Activated naive CD4-positive, alpha-beta T cell (primary cell): ENCODE results near the gene TNFRSF9.
A peak's percentile ranks its signal among the peaks of the same experiment; 100 is the strongest.
"Not testable (repeated sequence)": the region's sequence is repeated elsewhere in the genome, so short reads cannot be mapped to it uniquely, and the experiment has no call there.

Experiments
- DNase-seq, 4 experiments: peaks; one replicate each; lab custom pipeline; 2025; lab: John Stamatoyannopoulos, UW

TNFRSF9 gene

DNA sequence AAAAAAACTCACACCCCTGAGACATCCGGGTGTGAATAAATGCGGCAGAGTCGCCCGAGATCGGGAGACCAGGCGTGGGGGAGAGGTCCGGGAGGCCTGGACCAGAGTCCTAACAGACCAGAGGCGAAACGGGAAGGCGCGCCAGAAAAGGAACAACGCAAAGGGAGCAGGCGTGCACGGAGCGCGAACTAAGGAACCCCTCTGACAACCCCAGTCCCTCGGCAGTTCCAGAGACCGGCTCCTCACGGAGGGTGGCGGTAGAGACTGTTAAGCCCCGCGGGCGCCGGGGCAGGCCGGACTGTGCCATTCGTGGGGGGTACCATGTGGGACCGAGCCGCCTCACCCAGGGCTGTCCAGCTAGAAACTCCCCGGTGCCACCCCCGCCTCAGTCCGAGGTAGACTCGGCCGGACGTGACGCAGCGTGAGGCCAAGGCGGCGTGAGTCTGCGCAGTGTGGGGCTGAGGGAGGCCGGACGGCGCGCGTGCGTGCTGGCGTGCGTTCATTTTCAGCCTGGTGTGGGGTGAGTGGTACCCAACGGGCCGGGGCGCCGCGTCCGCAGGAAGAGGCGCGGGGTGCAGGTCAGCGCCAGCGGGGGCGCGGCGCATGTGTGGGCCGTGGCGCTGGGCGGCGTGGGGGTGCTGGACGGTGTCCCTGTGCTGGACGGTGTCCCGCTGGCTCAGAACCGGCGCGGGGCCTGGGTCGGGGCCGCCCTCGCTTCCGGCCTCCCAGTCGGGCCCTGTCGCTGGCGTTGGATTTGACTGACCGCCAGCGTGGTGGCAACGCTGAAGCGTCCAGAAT, 20.8 kb upstream of the TNFRSF9 start, which contains the start of gene PARK7:
PARK7 (plus strand) TSS at position 496 of the 798 bp plus-strand sequence. CDS start 1,075 bp downstream, outside the sequence.
- DNase-seq: peak; percentile 98 to 99 (median 98)

DNA sequence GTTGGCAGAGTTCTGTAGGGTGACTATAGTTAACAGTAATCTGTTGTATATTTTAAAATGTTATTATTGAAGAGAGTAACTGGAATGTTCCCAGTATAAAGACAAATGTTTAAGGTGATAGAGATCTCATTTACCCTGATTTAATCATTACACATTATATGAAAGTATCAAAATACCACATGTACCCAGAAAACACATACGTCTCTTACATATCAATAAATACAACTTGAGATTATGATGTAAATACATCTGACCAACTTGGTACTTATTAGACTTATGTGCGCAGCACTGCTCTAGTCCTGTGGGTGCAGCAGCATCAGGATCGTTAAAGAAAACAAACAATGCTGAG, 20.2 kb upstream of the TNFRSF9 start:
- no peak for DNase-seq

DNA sequence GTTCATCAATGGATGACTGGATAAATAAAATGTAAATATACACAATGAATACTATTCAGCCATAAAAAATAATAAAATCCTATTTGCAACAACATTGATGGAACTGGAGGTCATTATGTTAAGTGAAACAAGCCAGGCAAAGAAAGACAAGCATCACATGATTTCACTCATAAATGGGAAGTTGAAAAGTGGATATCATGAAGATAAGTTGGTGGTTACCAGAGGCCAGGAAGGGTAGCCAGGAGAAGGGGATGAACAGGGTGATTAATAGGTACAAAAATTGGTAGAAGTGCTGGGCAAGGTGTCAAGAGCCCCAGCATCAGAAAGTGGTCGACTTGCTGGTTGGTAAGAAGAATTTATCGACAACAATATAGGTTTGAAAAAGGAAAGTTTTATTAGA, 19.5 kb upstream of the TNFRSF9 start:
- no peak for DNase-seq

DNA sequence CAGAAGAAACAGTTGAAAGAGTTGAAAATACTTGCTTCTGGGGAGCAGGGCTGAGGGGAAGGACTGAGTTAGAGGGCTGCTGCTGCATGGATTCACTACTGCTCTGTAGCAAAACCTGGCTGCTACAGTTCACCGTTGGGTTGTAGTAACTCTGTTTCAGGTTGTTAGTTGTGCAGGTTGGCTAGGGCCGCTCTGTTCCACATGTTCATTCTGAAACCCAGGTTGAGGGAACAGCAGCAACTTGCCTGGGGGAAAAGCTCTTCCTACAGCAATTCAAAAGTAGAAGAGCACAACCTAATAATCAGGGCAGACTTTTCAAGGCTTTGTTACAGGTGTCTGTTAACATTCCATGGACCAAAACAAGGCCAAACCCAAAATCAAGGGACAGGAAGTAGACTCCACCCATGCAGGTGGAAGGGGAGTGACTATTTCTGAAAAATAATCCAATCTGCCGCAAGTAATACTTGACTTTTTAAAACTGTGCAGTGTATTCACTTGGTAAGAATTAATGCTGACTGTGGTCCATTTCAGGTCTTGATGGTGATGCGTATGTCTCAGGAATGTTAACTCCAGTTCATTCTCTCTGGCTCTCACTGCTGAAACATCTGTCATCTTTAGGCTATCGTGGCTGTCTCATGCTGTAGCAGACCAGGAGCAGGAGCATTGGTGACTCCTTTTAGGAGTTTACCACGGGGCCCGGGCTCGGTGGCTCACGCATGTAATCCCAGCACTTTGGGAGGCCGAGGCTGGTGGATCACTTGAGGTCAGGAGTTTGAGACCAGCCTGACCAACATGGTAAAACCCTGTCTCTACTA, 15.8 kb upstream of the TNFRSF9 start:
- no peak for DNase-seq

DNA sequence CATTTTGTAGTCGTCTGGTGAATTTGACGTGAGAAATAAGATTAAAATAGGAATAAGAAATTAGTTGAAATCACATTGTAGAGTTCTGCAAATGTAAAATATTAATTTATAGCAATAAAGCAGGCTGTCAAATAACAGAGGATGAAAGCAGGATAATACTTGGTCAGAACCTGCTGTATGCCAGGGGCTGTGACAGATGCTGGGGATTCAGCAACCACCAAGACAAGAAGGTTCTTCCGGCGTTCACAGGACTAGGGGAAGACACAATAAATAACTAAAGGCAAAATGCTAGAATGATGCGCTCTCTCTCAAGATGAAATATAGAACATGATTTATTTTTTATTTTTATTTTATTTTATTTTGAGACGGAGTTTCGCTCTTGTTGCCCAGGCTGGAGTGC, 14.0 kb upstream of the TNFRSF9 start:
- no peak for DNase-seq

DNA sequence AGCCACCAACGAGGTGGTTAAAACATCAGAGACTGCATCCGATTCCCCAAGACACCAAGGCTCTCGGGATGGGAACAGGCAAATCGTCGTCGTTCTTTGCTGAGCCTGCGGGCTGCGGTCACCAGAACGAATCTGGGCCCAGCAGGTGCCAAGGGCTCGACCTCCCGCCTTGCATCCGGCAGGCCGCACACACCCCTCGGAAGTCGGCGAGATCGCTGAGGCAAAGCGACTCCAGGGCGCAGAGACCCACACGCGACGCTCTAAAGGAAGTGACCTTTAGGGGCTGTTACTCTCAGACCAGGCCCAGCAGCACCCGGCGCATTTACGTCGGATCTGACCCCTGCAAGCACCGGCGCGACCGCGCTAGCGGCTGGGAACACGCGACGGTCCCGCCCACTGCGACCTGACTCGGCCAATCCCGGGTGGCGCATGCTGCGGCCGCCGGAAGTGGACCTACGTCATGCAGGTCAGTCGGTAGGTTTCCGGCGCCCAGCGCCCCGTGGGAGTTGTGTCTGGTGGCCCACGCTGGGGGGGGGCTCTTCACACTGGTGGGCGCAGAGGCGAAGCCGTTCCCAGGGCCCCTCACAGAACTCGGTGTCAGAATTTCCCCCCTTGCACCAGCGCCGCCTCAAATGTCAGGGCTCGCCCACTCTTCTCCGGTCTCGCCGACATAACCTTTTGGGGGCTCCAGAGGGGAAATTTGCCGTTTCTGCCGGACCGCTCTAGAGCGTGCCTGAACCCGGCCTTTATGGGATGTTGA, 13.4 kb upstream of the TNFRSF9 start:
- peak; percentile 12 to 53 (median 48) for DNase-seq

DNA sequence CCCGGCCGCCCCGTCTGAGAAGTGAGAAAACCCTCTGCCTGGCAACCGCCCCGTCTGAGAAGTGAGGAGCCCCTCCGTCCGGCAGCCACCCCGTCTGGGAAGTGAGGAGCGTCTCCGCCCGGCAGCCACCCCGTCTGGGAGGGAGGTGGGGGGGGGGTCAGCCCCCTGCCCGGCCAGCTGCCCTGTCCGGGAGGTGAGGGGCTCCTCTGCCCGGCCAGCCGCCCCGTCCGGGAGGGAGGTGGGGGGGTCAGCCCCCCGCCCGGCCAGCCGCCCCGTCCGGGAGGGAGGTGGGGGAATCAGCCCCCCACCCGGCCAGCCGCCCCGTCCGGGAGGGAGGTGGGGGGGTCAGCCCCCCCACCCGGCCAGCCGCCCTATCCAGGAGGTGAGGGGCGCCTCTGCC, 12.2 kb upstream of the TNFRSF9 start:
- not testable (repeated sequence) for DNase-seq

DNA sequence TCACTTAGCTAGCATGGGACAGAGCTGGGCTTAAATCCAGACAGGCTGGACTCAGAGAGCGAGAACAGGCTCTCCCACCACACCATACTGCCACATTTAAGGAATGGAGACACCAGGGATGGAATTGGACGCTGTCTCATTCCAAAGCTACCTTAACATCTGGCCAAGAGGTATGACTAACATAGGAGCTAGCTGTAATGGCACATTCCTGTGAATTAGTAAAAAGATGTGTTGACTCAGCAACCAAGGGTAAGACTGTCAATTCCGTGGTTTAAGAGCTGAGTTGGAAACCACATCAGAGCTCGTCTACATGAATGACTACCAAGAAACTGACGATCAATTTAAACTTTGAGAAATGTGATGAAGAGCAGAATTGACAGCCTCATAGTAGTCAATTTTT, 8.3 kb upstream of the TNFRSF9 start:
- no peak for DNase-seq

DNA sequence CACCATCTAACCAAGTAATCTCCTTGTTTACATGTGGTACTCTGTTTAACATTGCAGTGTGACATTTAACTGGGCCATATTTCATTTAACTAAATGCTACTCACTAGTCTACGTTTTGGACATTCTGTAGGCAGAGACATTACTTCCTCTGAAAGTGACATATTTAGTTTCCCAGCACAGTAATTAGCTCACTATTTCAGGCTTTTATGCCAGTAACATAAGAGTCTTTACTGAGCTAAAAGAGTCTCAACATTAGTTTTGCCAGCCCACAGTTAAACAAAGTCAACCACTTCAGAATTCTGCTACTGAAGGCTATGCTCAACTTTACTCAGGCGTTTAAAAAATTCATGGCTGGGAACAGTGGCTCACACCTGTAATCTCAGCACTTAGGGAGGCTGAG, 2.6 kb upstream of the TNFRSF9 start:
- no peak for DNase-seq

DNA sequence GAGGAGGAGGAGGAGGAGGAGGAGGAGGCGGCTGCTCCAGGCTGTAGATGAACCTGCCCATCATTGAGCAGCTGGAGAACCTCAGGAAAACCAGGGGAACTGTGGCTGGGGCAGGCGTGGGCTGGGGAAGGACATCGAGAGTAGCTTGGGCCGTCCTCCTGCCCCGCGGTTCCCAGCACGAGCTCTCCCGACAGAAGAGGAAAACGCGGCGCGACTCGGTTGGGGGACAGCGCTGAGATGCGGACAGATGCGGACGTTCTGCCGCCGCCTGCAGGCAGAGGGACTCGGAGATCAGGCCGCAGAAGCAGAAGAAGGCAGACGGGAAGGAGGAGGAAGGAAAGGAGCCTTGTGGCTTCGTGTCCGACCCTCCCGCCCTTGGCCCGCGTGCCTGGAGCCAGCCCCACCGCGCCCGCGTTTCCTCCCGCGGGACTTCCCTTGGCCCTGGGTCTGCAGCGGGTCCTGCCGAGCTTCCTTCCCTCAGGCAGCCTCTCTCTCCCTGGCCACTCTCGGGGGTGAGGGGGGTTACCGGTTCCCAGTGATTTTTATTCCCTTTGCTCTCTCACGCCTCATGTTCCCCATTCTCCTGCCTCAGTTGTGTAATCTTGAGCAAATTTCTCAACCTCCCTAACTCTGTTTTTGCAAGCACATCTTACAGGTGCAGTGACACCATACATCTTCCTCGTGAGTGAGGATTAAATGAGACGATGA, 1.7 kb upstream of the TNFRSF9 start:
- DNase-seq: peak in 1 of 4 experiments; percentile 3

DNA sequence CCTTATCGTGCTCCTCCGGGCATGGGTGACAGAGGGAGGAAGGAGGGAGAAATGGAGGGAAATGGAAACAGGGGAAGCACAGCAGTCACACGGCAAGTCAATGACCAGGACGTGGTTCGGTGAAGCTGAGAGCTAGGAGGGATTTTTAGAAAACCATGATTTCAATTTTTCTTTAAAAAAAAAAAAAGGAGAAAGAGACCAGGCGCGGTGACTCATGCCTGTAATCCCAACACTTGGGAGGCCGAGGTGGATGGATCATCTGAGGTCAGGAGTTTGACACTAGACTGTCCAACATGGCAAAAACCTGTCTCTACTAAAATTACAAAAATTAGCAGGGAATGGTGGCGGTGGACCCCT, 776 bp upstream of the TNFRSF9 start:
- DNase-seq: no peak

DNA sequence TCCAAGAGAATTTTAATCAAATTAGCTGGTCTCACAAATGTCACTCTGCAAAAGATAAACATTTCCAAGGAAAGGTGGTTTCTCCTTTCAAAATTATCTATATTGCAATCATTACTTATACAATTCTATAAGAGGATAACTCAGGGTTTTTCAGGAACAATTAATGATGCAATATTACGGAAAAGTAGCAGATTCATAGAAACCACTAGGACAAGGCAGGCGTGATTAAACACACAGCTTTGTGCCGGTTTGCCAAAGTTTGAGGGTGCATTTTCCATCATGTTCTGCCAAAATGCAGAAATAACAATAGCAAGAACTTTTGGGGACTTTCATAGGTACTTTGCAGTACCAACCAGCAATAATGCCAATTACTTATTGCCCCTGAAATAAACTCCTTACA, 605 bp downstream of the TNFRSF9 start:
- DNase-seq: no peak

DNA sequence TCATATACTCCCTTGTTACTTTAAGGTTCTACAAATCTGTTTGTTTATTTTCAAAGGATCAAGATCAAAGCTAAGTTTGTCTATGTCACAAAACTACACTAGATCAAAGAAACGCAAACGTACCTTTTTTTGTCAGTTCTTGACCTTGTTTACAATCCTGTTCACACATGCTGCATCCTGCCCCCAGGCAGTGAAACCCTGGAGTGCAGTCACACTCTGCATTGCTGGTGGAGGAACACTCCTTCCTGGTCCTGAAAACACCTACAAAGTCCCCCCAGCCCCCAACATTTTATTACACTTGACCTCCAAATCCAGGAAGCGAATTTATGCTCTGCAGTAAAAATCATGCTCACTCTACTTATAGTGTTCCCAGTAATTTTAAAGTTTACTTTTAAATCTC, 2.6 kb downstream of the TNFRSF9 start:
- no peak for DNase-seq

DNA sequence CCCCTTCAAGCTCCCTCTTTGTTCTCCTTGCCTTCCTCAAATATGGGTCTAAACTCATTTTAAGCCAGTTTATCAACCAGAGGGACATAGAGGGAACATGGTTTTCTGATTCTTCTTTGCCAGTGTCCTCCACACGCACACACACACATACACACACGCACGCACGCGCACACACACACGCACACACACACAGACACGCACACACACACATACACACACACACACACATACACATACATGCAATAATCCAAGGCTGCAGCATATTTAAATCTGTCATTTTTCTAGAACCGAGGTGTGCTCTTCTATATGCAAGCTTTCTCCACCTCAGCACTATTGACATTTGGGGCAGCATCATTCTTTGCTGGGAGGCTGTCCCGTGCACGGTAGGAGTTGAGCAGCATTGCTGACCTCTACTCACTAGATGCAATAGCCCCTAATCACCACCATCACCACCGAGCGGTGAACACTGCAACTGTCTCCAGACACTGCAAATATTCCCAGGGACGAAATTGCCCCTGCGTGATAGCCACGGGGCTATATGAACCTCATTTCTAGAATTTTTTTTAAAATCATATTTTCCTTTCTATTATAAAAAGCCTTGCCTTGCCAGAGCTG, 8.0 kb downstream of the TNFRSF9 start:
- no peak for DNase-seq

DNA sequence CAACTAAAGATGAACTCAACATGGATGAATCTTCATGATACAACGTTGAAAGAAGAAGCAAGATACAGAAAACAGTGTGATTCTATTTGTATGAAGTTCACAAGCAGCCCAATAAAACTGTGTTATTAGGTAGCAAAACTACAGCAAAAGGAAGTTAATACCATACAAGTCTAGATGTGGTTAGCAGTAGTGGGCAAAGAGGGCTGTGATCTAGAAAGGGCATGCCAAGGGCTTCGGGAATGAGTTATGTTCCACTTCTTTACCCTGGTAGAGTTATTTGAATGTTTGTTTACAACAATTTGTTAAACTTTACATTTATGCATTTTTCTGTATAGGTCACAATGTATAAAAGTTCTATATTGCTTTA, 9.2 kb downstream of the TNFRSF9 start:
- no peak for DNase-seq

DNA sequence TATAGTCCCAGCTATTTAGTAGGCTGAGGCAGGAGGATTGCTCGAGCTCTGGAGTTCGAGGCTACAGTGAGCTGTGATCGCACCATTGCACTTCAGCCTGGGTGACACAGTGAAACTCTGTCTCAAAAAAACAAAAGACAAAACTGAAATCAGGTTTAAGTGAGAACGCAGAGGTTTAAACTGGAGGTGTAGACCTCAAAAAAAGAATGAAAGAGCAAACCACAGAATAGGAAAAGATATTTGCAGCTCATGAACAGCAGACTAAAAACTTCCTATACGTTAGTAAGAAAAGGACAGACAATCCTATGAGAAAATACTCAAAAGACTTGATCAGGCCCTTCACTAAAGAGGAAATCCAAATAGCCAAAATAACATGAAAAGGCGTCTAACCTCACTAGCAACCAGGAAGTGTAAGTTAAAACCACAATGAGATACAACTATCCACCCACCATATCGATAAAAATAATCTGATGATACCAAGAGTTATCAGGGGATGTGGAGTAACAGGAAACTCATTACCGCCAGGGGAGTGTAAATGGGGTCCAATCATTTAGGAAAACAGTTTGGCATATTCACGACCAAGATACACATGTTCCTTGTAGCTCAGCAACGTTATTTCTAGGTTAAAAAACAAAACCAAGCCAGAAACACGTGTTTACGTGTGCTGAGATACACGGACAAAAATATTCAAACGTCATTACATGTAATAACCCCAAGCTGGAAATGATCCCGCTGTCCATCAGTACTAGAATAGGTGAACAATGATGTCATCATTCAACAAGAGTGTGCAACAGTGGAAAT, 9.8 kb downstream of the TNFRSF9 start:
- no peak for DNase-seq

DNA sequence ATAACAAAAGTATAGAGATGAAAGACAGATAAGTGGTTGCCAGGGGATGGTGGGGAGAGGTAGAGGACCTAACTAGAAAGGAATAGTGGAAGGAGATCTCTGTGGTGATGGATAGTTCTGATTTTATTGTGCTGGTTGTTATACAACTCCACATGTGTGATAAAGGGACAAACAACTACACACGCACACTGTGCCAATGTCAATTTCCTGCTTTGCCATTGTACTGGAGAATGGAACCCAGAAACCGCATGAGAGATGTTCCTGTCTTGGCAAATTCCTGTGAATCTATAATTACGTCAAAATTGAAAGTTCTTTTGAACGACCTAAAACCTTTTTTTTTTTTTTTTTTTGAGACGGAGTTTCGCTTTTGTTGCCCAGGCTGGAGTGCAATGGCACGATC, 11.0 kb downstream of the TNFRSF9 start:
- no peak for DNase-seq

DNA sequence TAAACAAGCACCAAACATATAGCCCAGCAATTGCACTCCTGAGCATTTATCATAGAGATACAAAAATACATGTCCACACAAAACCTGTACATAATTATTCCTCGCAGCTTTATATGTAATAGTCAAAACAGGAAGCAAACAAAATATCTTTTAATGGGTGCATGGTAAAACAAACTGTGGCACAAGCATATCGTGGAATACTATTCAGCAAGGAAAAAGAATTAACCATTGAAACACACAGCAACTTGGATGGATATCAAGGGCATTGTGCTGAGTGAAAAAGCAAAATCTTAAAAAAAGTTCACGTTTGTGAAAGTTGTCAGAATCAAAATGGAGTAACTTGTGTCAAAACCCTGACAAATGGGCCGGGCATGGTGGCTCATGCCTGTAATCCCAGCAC, 12.4 kb downstream of the TNFRSF9 start:
- no peak for DNase-seq

DNA sequence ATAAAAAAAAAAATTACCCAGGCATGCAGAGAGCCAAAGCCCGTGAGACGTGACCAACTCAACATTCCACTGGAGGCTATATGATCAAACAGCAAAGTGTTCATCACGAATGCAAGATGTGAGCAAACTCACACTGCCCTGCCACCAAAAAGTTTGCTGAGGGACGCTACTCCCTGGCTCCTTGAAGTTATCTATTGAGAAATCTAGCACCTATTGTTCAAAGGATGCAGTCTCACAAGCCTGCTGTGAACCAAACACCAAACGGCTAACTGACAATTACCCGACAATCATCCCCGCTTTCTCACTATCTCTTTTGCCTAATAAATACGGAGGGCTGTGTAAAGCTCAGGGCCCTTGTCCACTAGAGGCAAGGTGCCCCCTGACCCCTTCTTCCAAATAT, 13.6 kb downstream of the TNFRSF9 start:
- DNase-seq: not testable (repeated sequence)

DNA sequence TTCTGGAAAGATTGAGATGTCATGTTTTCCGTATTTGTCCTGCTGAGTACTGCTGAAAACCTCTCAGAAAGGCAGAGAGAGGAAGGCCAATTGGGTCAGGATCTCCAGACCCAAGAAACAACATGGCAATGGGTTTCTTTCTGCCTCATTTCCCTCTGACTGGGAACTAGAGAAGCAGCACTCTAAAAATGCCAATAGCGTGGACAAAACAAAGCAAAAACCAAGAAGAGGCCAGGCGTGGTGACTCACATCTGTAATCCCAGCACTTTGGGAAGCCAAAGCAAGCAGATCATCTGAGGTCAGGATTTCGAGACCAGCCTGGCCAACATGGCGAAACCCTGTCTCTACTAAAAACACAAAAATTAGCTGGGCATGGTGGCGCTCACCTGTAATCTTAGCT, 18.3 kb downstream of the TNFRSF9 start:
- no peak for DNase-seq

DNA sequence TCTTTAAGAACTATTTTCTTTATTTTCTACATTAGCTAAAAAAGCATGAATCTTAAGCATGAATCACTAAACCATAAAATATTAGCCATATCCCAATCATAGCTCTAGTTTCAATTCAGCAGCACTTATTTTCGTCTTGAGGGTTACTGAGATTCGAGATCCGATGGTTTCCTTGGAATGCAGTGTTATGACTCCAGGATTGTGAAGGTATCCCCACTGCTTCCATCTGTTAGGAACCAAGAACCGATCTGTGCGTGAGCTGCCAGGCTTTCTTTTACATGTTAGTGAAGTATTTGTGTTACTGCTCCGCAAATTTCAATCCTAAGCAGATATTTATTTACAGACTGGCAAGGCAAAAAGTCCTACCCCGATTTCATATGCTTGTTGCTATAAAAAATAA, 18.8 kb downstream of the TNFRSF9 start:
- DNase-seq: no peak
